CD14-positive monocyte (primary cell): ENCODE results near the gene CNTN1. TPM values are rescaled to one million over a fixed set of nuclear protein-coding genes. Genes with fewer than 3 reads are reported as not detected.

Source experiments
- DNase-seq, 3 donors: peaks; one replicate each; pipeline ENCODE4 v3.0.0-alpha.2; 2011 to 2022
- H2AFZ ChIP-seq: 2 replicates; pipeline ENCODE4 v1.6.0; 2012; ENCODE audit warnings: mild to moderate bottlenecking, low read depth, low read length, inconsistent platforms; ENCODE audit not compliant: insufficient read depth, poor library complexity, severe bottlenecking
- H3K27ac ChIP-seq, 2 donors: 1 replicate in 1 of 2; 2 replicates in 1 of 2; pipeline ENCODE4 v1.5.1; 2012 to 2013; ENCODE audit warnings: low read length in 2 of 2, control low read depth in 1 of 2, inconsistent platforms in 1 of 2, low read depth in 1 of 2, mild to moderate bottlenecking in 1 of 2
- H3K27me3 ChIP-seq, 2 donors: one replicate each; pipeline versions ENCODE4 v1.6.0 to v1.6.1; 2011 to 2013; ENCODE audit warnings: low read length in 2 of 2; ENCODE audit not compliant: control insufficient read depth in 2 of 2, insufficient read depth in 2 of 2
- H3K36me3 ChIP-seq, 2 donors: replicated peaks in 1 of 2; 1 replicate in 1 of 2; 2 replicates in 1 of 2; pipeline versions ENCODE4 v1.5.1 to v1.6.1; 2012 to 2013; ENCODE audit warnings: low read length in 2 of 2, control low read depth in 1 of 2, inconsistent platforms in 1 of 2, mild to moderate bottlenecking in 1 of 2; ENCODE audit not compliant: insufficient read depth in 2 of 2, control insufficient read depth in 1 of 2
- H3K4me1 ChIP-seq, 2 donors: 1 replicate in 1 of 2; 2 replicates in 1 of 2; pipeline versions ENCODE4 v1.5.1 to v1.6.1; 2012 to 2013; ENCODE audit warnings: low read length in 2 of 2, control low read depth in 1 of 2, inconsistent platforms in 1 of 2, mild to moderate bottlenecking in 1 of 2, moderate library complexity in 1 of 2; ENCODE audit not compliant: insufficient read depth in 2 of 2, control insufficient read depth in 1 of 2
- H3K4me2 ChIP-seq: replicated peaks from 2 replicates; pipeline ENCODE3; 2012; ENCODE audit warnings: low read length, moderate library complexity, mild to moderate bottlenecking; ENCODE audit not compliant: poor library complexity, severe bottlenecking; ENCODE audit errors: extremely low read depth
- H3K4me3 ChIP-seq, 3 experiments: fragments of 200-600 bp in 1 of 3; sonication (generic) in 1 of 3; replicated peaks in 1 of 3; 1 replicate in 2 of 3; 2 replicates in 1 of 3; pipeline ENCODE4 v1.5.1; 2011 to 2013; ENCODE audit warnings: low read length in 3 of 3, mild to moderate bottlenecking in 3 of 3, control low read depth in 2 of 3, low read depth in 2 of 3, inconsistent platforms in 1 of 3, moderate library complexity in 1 of 3
- H3K79me2 ChIP-seq: 2 replicates; pipeline ENCODE4 v1.6.0; 2012; ENCODE audit warnings: mild to moderate bottlenecking, control low read depth, inconsistent platforms, low read length, moderate library complexity; ENCODE audit not compliant: insufficient read depth
- H3K9ac ChIP-seq: 2 replicates; pipeline ENCODE4 v1.6.0; 2017; ENCODE audit warnings: low read length, mild to moderate bottlenecking; ENCODE audit not compliant: insufficient read depth, poor library complexity, severe bottlenecking
- H3K9me3 ChIP-seq, 2 donors: replicated peaks in 1 of 2; 1 replicate in 1 of 2; 2 replicates in 1 of 2; pipeline versions ENCODE4 v1.5.1 to v1.6.1; 2012 to 2013; ENCODE audit warnings: low read length in 2 of 2, control low read depth in 1 of 2; ENCODE audit not compliant: control insufficient read depth in 1 of 2, insufficient read depth in 1 of 2
- H4K20me1 ChIP-seq: 2 replicates; pipeline ENCODE4 v1.6.0; 2012; ENCODE audit warnings: mild to moderate bottlenecking, low read length, control low read depth, moderate library complexity; ENCODE audit not compliant: insufficient read depth
- H3K27ac Mint-ChIP-seq, 7 donors: one replicate each; pipeline ENCODE4 v1.8.0; 2020; ENCODE audit warnings: mild to moderate bottlenecking in 7 of 7, mixed read lengths in 7 of 7, moderate library complexity in 6 of 7, inconsistent platforms in 2 of 7
- H3K27me3 Mint-ChIP-seq, 3 donors: one replicate each; pipeline ENCODE4 v1.8.0; 2021 to 2022; ENCODE audit warnings: low read depth in 3 of 3, mild to moderate bottlenecking in 3 of 3, mixed read lengths in 3 of 3, moderate library complexity in 3 of 3, inconsistent platforms in 1 of 3
- H3K36me3 Mint-ChIP-seq, 2 donors: one replicate each; pipeline ENCODE4 v1.8.0; 2020; ENCODE audit warnings: mixed read lengths in 2 of 2, inconsistent platforms in 1 of 2, mild to moderate bottlenecking in 1 of 2
- H3K4me1 Mint-ChIP-seq: one replicate; pipeline ENCODE4 v1.8.0; 2020; ENCODE audit warnings: mild to moderate bottlenecking, mixed read lengths
- H3K4me3 Mint-ChIP-seq, 2 donors: one replicate each; pipeline ENCODE4 v1.8.0; 2020; ENCODE audit warnings: mild to moderate bottlenecking in 2 of 2, mixed read lengths in 2 of 2, moderate library complexity in 1 of 2
- H3K9me3 Mint-ChIP-seq, 7 donors: one replicate each; pipeline ENCODE4 v1.8.0; 2020 to 2022; ENCODE audit warnings: mixed read lengths in 7 of 7, mild to moderate bottlenecking in 6 of 7, moderate library complexity in 6 of 7, inconsistent platforms in 2 of 7
- WGBS: methylation state at CpG from one replicate; pipeline ENCODE4 v1.1.5; 2013; ENCODE audit warnings: missing lambda C conversion rate; ENCODE audit not compliant: insufficient coverage; 5-methylcytosine and 5-hydroxymethylcytosine counted together
- intact Hi-C, 2 donors: fragments of 100-400 bp; cut with micrococcal nuclease; formaldehyde crosslinking; loops; one replicate each; pipeline versions ENCODE4 v1.15.0 to v1.15.1; 2023
- polyA plus RNA-seq, 3 donors: library from polyadenylated mRNA; depleted of rRNA in 1 of 3; unstranded in 2 of 3; stranded (reverse) in 1 of 3; fragments of 300-500 nt in 2 of 3; fragments of >200 nt in 1 of 3; fragmentation: Illumina TruSeq in 2 of 3; gene quantifications; 1 replicate in 2 of 3; 2 replicates in 1 of 3; pipeline ENCODE4 v1.2.3, GENCODE V29; 2012 to 2021
- TF ChIP-seq, protein P1 (sequence below): fragments of 200-600 bp; IDR thresholded peaks from one replicate; pipeline ENCODE4 v1.8.0; 2022; ENCODE audit warnings: antibody characterized with exemption, mild to moderate bottlenecking

CNTN1 gene
- polyA plus RNA-seq, 3 donors: not detected

DNA sequence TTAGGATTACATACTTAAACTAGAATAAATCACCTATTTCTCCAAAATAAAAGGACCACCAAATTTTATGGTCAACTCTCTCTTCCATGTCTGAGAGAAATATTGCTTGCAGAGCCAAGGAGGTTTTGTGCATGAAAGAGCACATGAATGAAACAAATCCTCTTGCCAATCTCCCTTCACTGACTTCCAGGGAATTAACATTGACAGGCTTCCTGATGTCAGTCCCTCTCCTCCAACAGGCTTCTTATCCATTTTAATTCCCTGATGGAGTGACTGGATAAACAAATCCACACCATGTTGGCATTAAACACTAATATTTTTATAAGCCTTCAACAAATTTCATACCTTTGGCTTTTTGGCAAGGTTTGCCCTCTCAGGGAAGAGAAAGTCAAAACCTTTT lies 45.3 kb upstream of the CNTN1 start:
- TF ChIP-seq, protein P1, sequence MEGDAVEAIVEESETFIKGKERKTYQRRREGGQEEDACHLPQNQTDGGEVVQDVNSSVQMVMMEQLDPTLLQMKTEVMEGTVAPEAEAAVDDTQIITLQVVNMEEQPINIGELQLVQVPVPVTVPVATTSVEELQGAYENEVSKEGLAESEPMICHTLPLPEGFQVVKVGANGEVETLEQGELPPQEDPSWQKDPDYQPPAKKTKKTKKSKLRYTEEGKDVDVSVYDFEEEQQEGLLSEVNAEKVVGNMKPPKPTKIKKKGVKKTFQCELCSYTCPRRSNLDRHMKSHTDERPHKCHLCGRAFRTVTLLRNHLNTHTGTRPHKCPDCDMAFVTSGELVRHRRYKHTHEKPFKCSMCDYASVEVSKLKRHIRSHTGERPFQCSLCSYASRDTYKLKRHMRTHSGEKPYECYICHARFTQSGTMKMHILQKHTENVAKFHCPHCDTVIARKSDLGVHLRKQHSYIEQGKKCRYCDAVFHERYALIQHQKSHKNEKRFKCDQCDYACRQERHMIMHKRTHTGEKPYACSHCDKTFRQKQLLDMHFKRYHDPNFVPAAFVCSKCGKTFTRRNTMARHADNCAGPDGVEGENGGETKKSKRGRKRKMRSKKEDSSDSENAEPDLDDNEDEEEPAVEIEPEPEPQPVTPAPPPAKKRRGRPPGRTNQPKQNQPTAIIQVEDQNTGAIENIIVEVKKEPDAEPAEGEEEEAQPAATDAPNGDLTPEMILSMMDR: no peak
- H3K27me3 Mint-ChIP-seq: peaks cover 0 to 1% (median 0%) of the 10 kb centered on the region in 3 donors
- Histone ChIP-seq H3K4me2 (no peak overlapping the region), H3K4me3 (no peak overlapping the region), H3K27ac (no peak overlapping the region), H3K36me3 (no peaks in the 10 kb centered on the region), H3K79me2 (no peaks in the 10 kb centered on the region), H3K27me3 (no peaks in the 10 kb centered on the region), H3K9ac (no peak overlapping the region), H3K9me3 (peaks cover 0 to 12% of the 10 kb centered on the region in 2 donors), H2AFZ (no peak overlapping the region), H3K4me1 (no peaks in the 10 kb centered on the region), H4K20me1 (no peaks in the 10 kb centered on the region)
- H3K36me3 Mint-ChIP-seq: no peaks in the 10 kb centered on the region
- peaks cover 4 to 12% (median 9%) of the 10 kb centered on the region in 7 donors for H3K9me3 Mint-ChIP-seq
- H3K4me1 Mint-ChIP-seq: no peaks in the 10 kb centered on the region
- H3K4me3 Mint-ChIP-seq: no peak overlapping the region
- H3K27ac Mint-ChIP-seq: no peak overlapping the region
- DNase-seq: no peak
- intact Hi-C loops: no loop called here

DNA sequence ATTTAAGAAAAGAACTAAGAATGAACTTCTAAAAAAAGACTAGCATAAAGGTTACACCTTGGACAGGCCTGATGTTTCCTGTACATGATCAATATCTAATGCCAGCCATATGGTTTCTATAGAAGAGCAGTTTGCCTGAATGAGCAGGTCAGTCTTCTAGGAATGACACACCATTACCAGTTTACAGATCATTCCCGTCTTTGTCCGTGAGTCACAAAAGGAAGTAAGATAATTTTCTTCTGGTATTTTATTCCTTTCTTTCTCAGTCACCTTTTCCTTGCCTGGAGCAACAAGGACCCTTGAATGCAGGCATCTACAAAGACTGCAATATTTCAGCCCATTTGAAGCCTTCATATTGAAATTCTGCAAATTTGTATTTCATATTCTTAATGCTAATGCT lies 44.6 kb upstream of the CNTN1 start:
- no peaks in the 10 kb centered on the region for H3K36me3 Mint-ChIP-seq
- Histone ChIP-seq H3K9me3 (peaks cover 0 to 10% of the 10 kb centered on the region in 2 donors), H3K4me1 (no peaks in the 10 kb centered on the region), H3K36me3 (no peaks in the 10 kb centered on the region), H4K20me1 (no peaks in the 10 kb centered on the region), H2AFZ (no peak overlapping the region), H3K27me3 (no peaks in the 10 kb centered on the region), H3K4me3 (no peak overlapping the region), H3K4me2 (no peak overlapping the region), H3K79me2 (no peaks in the 10 kb centered on the region), H3K27ac (no peak overlapping the region), H3K9ac (no peak overlapping the region)
- no peak overlapping the region for H3K4me3 Mint-ChIP-seq
- intact Hi-C loops: no loop called here
- no peak for DNase-seq
- no CpG with 5 or more reads among the region's 2 CpGs for WGBS
- TF ChIP-seq, protein P1: no peak
- peaks cover 0 to 1% (median 0%) of the 10 kb centered on the region in 3 donors for H3K27me3 Mint-ChIP-seq
- no peak overlapping the region for H3K27ac Mint-ChIP-seq
- H3K9me3 Mint-ChIP-seq: peaks cover 2 to 11% (median 7%) of the 10 kb centered on the region in 7 donors
- no peaks in the 10 kb centered on the region for H3K4me1 Mint-ChIP-seq
